WTC11 (cell line): ENCODE results near the gene PLEK.

Experiments used
- CTCF ChIP-seq: fragments of 200-600 bp; IDR thresholded peaks from 2 replicates; pipeline ENCODE4 v1.8.0; 2022; ENCODE audit warnings: antibody characterized with exemption
- E2F4 ChIP-seq: sonication (generic); formaldehyde crosslinking; IDR thresholded peaks from 2 replicates; pipeline ENCODE4 v1.8.1; 2022; ENCODE audit warnings: low read depth, mild to moderate bottlenecking, moderate library complexity, missing genetic modification reagents, borderline replicate concordance

GRCh38 chr2:68317971-68318913 is 46.8 kb upstream of the PLEK start:
- TF ChIP-seq CTCF: no peak
- TF ChIP-seq E2F4 (CRISPR knock-in tag): no peak
